Measurements from ENCODE around the gene ATP2A3. TPM values are rescaled to one million over a fixed set of nuclear protein-coding genes. Genes with fewer than 3 reads are reported as not detected.

The ATP2A3 gene
- total RNA-seq, 3 donors from 2014 or later: 55.8 to 68.8 (median 63.6) TPM

GRCh38 chr17:3925684-3926485, 38.4 kb downstream of the ATP2A3 start:
- peaks cover 2% of the 10 kb centered on the region for H3K4me1 Mint-ChIP-seq (ENCODE audit: low read depth)
- peaks cover 4% of the 10 kb centered on the region for H3K36me3 Mint-ChIP-seq (ENCODE audit: insufficient read depth)
- no peak overlapping the region for H3K4me3 Mint-ChIP-seq
- no peaks in the 10 kb centered on the region for H3K27me3 Mint-ChIP-seq (ENCODE audit: low read depth)
- no peaks in the 10 kb centered on the region for H3K9me3 Mint-ChIP-seq
- ATAC-seq: no peak
- no peak for DNase-seq

- Mint-ChIP-seq H3K4me1 (ENCODE audit: low read depth) (peaks cover 2% of the 10 kb centered on the region), H3K4me3 (no peak overlapping the region), H3K9me3 (no peaks in the 10 kb centered on the region), H3K27me3 (ENCODE audit: low read depth) (no peaks in the 10 kb centered on the region), H3K36me3 (ENCODE audit: insufficient read depth) (peaks cover 4% of the 10 kb centered on the region)
- ATAC-seq: no peak
- DNase-seq: no peak
Observed at GRCh38 chr17:3924512-3925350, 39.5 kb downstream of the ATP2A3 start.

- H3K4me3 Mint-ChIP-seq: no peak overlapping the region
- no peak for DNase-seq
- H3K4me1 Mint-ChIP-seq (ENCODE audit: low read depth): peaks cover 2% of the 10 kb centered on the region
- no peak for ATAC-seq
- H3K36me3 Mint-ChIP-seq (ENCODE audit: insufficient read depth): peaks cover 4% of the 10 kb centered on the region
- no peaks in the 10 kb centered on the region for H3K27me3 Mint-ChIP-seq (ENCODE audit: low read depth)
- H3K9me3 Mint-ChIP-seq: no peaks in the 10 kb centered on the region
Observed at GRCh38 chr17:3923466-3924190, 40.6 kb downstream of the ATP2A3 start.

GRCh38 chr17:3922765-3923164, 41.5 kb downstream of the ATP2A3 start:
- Mint-ChIP-seq H3K4me1 (ENCODE audit: low read depth) (peaks cover 2% of the 10 kb centered on the region), H3K27me3 (ENCODE audit: low read depth) (no peaks in the 10 kb centered on the region), H3K9me3 (no peaks in the 10 kb centered on the region), H3K4me3 (no peak overlapping the region), H3K36me3 (ENCODE audit: insufficient read depth) (peaks cover 4% of the 10 kb centered on the region)
- DNase-seq: no peak
- ATAC-seq: no peak

- no peaks in the 10 kb centered on the region for H3K27me3 Mint-ChIP-seq (ENCODE audit: low read depth)
- ATAC-seq (no peak), DNase-seq (no peak)
- no peak overlapping the region for H3K4me3 Mint-ChIP-seq
- no peaks in the 10 kb centered on the region for H3K9me3 Mint-ChIP-seq
- peaks cover 4% of the 10 kb centered on the region for H3K36me3 Mint-ChIP-seq (ENCODE audit: insufficient read depth)
- peaks cover 7% of the 10 kb centered on the region for H3K4me1 Mint-ChIP-seq (ENCODE audit: low read depth)
Observed at GRCh38 chr17:3921502-3922319, 42.5 kb downstream of the ATP2A3 start.

- Mint-ChIP-seq H3K36me3 (ENCODE audit: insufficient read depth) (peaks cover 4% of the 10 kb centered on the region), H3K27me3 (ENCODE audit: low read depth) (no peaks in the 10 kb centered on the region), H3K4me1 (ENCODE audit: low read depth) (peaks cover 13% of the 10 kb centered on the region), H3K9me3 (no peaks in the 10 kb centered on the region), H3K4me3 (no peak overlapping the region)
- DNase-seq (no peak), ATAC-seq (no peak)
Observed at GRCh38 chr17:3921006-3921405, 43.2 kb downstream of the ATP2A3 start.

- H3K4me3 Mint-ChIP-seq: no peak overlapping the region
- H3K36me3 Mint-ChIP-seq (ENCODE audit: insufficient read depth): no peaks in the 10 kb centered on the region
Observed at GRCh38 chr17:3919123-3919624, 45.1 kb downstream of the ATP2A3 start.

GRCh38 chr17:3918372-3919122, 45.7 kb downstream of the ATP2A3 start:
- DNase-seq (no peak), ATAC-seq (no peak)
- H3K36me3 Mint-ChIP-seq (ENCODE audit: insufficient read depth): no peaks in the 10 kb centered on the region
- H3K27me3 Mint-ChIP-seq (ENCODE audit: low read depth): no peaks in the 10 kb centered on the region
- H3K4me1 Mint-ChIP-seq (ENCODE audit: low read depth): peaks cover 35% of the 10 kb centered on the region
- H3K4me3 Mint-ChIP-seq: no peak overlapping the region
- no peaks in the 10 kb centered on the region for H3K9me3 Mint-ChIP-seq

More at GRCh38 chr17:3919123-3919624, 45.1 kb downstream of the ATP2A3 start:
- Mint-ChIP-seq H3K4me1 (ENCODE audit: low read depth) (peaks cover 29% of the 10 kb centered on the region), H3K27me3 (ENCODE audit: low read depth) (no peaks in the 10 kb centered on the region), H3K9me3 (no peaks in the 10 kb centered on the region)
- ATAC-seq (no peak), DNase-seq (no peak)

GRCh38 chr17:3917391-3917931, 46.8 kb downstream of the ATP2A3 start:
- Mint-ChIP-seq H3K4me1 (ENCODE audit: low read depth) (peaks cover 38% of the 10 kb centered on the region), H3K27me3 (ENCODE audit: low read depth) (no peaks in the 10 kb centered on the region), H3K4me3 (no peak overlapping the region), H3K9me3 (no peaks in the 10 kb centered on the region), H3K36me3 (ENCODE audit: insufficient read depth) (no peaks in the 10 kb centered on the region)
- no peak for ATAC-seq
- no peak for DNase-seq

GRCh38 chr17:3916825-3917224, 47.4 kb downstream of the ATP2A3 start:
- Mint-ChIP-seq H3K36me3 (ENCODE audit: insufficient read depth) (no peaks in the 10 kb centered on the region), H3K4me3 (peak overlapping the region; percentile 20), H3K27me3 (ENCODE audit: low read depth) (no peaks in the 10 kb centered on the region), H3K4me1 (ENCODE audit: low read depth) (peaks cover 40% of the 10 kb centered on the region), H3K9me3 (no peaks in the 10 kb centered on the region)
- ATAC-seq (no peak), DNase-seq (no peak)

- H3K36me3 Mint-ChIP-seq (ENCODE audit: insufficient read depth): no peaks in the 10 kb centered on the region
Observed at GRCh38 chr17:3915995-3916696, 48.1 kb downstream of the ATP2A3 start, which contains the start of gene P2RX1. Gene P2RX1 (minus strand): TSS chr17:3916465. CDS start chr17:3916225, 240 bp downstream.

GRCh38 chr17:3915581-3915994, 48.6 kb downstream of the ATP2A3 start:
- ATAC-seq: no peak

More at GRCh38 chr17:3915995-3916696, 48.1 kb downstream of the ATP2A3 start, which contains the start of gene P2RX1:
- ATAC-seq (peak; percentile 24 to 31), DNase-seq (no peak)
- Mint-ChIP-seq H3K4me3 (peak within 1 kb of the TSS; percentile 61), H3K27me3 (ENCODE audit: low read depth) (no peaks in the 10 kb centered on the region), H3K4me1 (ENCODE audit: low read depth) (peaks cover 47% of the 10 kb centered on the region), H3K9me3 (no peaks in the 10 kb centered on the region)

More at GRCh38 chr17:3915581-3915994, 48.6 kb downstream of the ATP2A3 start:
- peak overlapping the region; percentile 61 for H3K4me3 Mint-ChIP-seq
- H3K9me3 Mint-ChIP-seq: no peaks in the 10 kb centered on the region
- no peak for DNase-seq
- H3K4me1 Mint-ChIP-seq (ENCODE audit: low read depth): peaks cover 50% of the 10 kb centered on the region
- no peaks in the 10 kb centered on the region for H3K27me3 Mint-ChIP-seq (ENCODE audit: low read depth)
- no peaks in the 10 kb centered on the region for H3K36me3 Mint-ChIP-seq (ENCODE audit: insufficient read depth)

Measured in activated T-cell treated with anti-CD3 and anti-CD28 coated beads, Interleukin-2, amount 50 U/mL, for 4 hours (primary cell).